HepG2 (cell line): ENCODE data around the gene CALR. TPM values are rescaled to one million over a fixed set of nuclear protein-coding genes. Genes with fewer than 3 reads are reported as not detected.

ENCODE experiments used
- BRCA1 ChIP-seq: sonication (generic); formaldehyde crosslinking; IDR thresholded peaks from 2 replicates; pipeline ENCODE4 v1.4.0; 2020; ENCODE audit warnings: missing genetic modification reagents
- ELF3 ChIP-seq: IDR thresholded peaks from 2 replicates; pipeline ENCODE4 v1.6.1; 2016; ENCODE audit warnings: missing genetic modification reagents, missing compliant biosample characterization
- FIP1L1 ChIP-seq: fragments of 200-400 bp; formaldehyde crosslinking; IDR thresholded peaks from 2 replicates; pipeline ENCODE4 v1.6.1; 2018; ENCODE audit warnings: low read depth, mild to moderate bottlenecking, low read length, moderate library complexity, borderline replicate concordance; ENCODE audit not compliant: insufficient read depth
- FOSL2 ChIP-seq: sonication (generic); formaldehyde crosslinking; IDR thresholded peaks from 2 replicates; pipeline ENCODE4 v1.4.0; 2020; ENCODE audit warnings: missing genetic modification reagents
- HNRNPL ChIP-seq: fragments of 200-400 bp; formaldehyde crosslinking; IDR thresholded peaks from 2 replicates; pipeline ENCODE4 v1.6.1; 2017; ENCODE audit warnings: mild to moderate bottlenecking, low read depth, low read length
- HOXA3 ChIP-seq: sonication (generic); formaldehyde crosslinking; IDR thresholded peaks from 2 replicates; pipeline ENCODE4 v1.5.0; 2020; ENCODE audit warnings: missing genetic modification reagents
- KLF15 ChIP-seq: sonication (generic); formaldehyde crosslinking; IDR thresholded peaks from 2 replicates; pipeline ENCODE4 v1.8.1; 2023; ENCODE audit warnings: borderline replicate concordance, mild to moderate bottlenecking, inconsistent platforms, missing genetic modification reagents, mixed read lengths
- NFE2L1 ChIP-seq: sonication (generic); formaldehyde crosslinking; IDR thresholded peaks from 2 replicates; pipeline ENCODE4 v1.4.0; 2020; ENCODE audit warnings: missing genetic modification reagents, mild to moderate bottlenecking, borderline replicate concordance
- POLR2AphosphoS5 ChIP-seq: IDR thresholded peaks from 2 replicates; pipeline ENCODE4 v1.6.1; 2012; ENCODE audit warnings: low read depth, low read length
- RFX1 ChIP-seq: fragments of 450-650 bp; IDR thresholded peaks from 2 replicates; pipeline ENCODE4 v1.6.1; 2017
- SIN3B ChIP-seq: fragments of 150-350 bp; IDR thresholded peaks from 2 replicates; pipeline ENCODE4 v1.6.1; 2014; ENCODE audit warnings: low read length
- SKI ChIP-seq: fragments of 450-650 bp; IDR thresholded peaks from one replicate; pipeline ENCODE4 v1.6.1; 2018; ENCODE audit warnings: mild to moderate bottlenecking; ENCODE audit not compliant: partially characterized antibody
- SOX6 ChIP-seq, 2 experiments: fragments of 450-650 bp in 1 of 2; sonication (generic) in 1 of 2; formaldehyde crosslinking in 1 of 2; IDR thresholded peaks; 2 replicates each; pipeline versions ENCODE4 v1.4.0 to v1.6.1; 2017 to 2020; ENCODE audit warnings: antibody characterized with exemption in 1 of 2, mild to moderate bottlenecking in 1 of 2, missing genetic modification reagents in 1 of 2
- ZMAT3 ChIP-seq: sonication (generic); formaldehyde crosslinking; conservative IDR thresholded peaks from 2 replicates; pipeline ENCODE4 v1.7.0; 2021; ENCODE audit warnings: missing genetic modification reagents
- ZNF530 ChIP-seq: sonication (generic); formaldehyde crosslinking; IDR thresholded peaks from 2 replicates; pipeline ENCODE4 v1.5.0; 2020; ENCODE audit warnings: low read depth, mild to moderate bottlenecking, missing genetic modification reagents
- ZNF772 ChIP-seq: sonication (generic); formaldehyde crosslinking; IDR thresholded peaks from 2 replicates; pipeline ENCODE4 v1.5.0; 2020; ENCODE audit warnings: mild to moderate bottlenecking, missing genetic modification reagents
- ZSCAN22 ChIP-seq: sonication (generic); formaldehyde crosslinking; IDR thresholded peaks from 2 replicates; pipeline ENCODE4 v1.4.0; 2020; ENCODE audit warnings: mild to moderate bottlenecking, missing genetic modification reagents
- polyA plus RNA-seq, 8 experiments: library from polyadenylated mRNA; depleted of rRNA in 3 of 8; stranded (reverse) in 7 of 8; unstranded in 1 of 8; fragments of >200 nt; fragmentation: Illumina TruSeq in 4 of 8; extraction: Trizol in 4 of 8; gene quantifications; 2 replicates each; pipeline versions ENCODE4 v1.2.1 to v1.2.3, GENCODE V29; 2011 to 2016; ENCODE audit warnings: low read depth in 4 of 8, missing spikeins in 1 of 8, mixed read lengths in 1 of 8; ENCODE audit not compliant: insufficient read depth in 1 of 8
- total RNA-seq, 5 experiments: library from RNA; depleted of rRNA; stranded (reverse); fragments of >200 nt; fragmentation: Illumina TruSeq; extraction: Trizol; gene quantifications; 2 replicates each; pipeline ENCODE4 v1.2.3, GENCODE V29; 2016; ENCODE audit warnings: low read depth in 1 of 5
- TF ChIP-seq, protein P1 (sequence below): sonication (generic); formaldehyde crosslinking; IDR thresholded peaks from 2 replicates; pipeline ENCODE4 v1.4.0; 2020; ENCODE audit warnings: missing genetic modification reagents
- TF ChIP-seq, protein P2 (sequence below): sonication (generic); formaldehyde crosslinking; IDR thresholded peaks from 2 replicates; pipeline ENCODE4 v1.4.0; 2020; ENCODE audit warnings: mild to moderate bottlenecking, missing genetic modification reagents
- TF ChIP-seq, protein P3 (sequence below): sonication (generic); formaldehyde crosslinking; IDR thresholded peaks from 2 replicates; pipeline ENCODE4 v1.9.0; 2021; ENCODE audit warnings: missing genetic modification reagents, borderline replicate concordance
- TF ChIP-seq, protein P4 (sequence below): sonication (generic); formaldehyde crosslinking; IDR thresholded peaks from 2 replicates; pipeline ENCODE4 v1.9.0; 2022; ENCODE audit warnings: missing genetic modification reagents, mild to moderate bottlenecking, borderline replicate concordance

CALR gene
- total and polyA plus RNA-seq, 2 of the 13 experiments (the other 11 are each of a cell fraction or from before 2014, with no cell fraction given) = 898 to 934 TPM

DNA sequence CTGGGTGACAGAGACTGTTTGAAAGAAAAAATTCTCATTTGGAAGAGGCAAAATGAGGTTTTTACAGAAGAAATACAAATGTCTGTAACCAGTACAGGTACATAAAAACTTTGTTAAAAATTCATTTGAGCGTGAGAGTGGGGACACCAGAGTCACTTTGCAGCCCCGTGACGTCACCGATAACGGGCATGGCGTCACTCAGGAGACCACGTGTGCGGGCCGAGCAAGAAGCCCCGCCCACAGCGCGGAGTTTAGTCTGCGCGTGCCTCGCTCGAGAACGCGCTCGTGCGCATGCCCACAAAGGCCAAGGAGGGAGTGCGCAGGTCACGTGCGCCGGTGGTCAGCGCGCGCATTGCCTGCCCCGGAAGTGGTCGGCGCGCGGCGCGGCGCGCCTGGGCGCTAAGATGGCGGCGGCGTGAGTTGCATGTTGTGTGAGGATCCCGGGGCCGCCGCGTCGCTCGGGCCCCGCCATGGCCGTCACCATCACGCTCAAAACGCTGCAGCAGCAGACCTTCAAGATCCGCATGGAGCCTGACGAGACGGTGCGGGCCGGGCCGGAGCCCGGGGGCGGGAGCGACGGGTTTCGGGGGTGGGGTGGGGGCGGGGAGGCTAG is 7.2 kb downstream of the CALR start, which contains the start of gene RAD23A (continued):
- TF ChIP-seq, protein P1, sequence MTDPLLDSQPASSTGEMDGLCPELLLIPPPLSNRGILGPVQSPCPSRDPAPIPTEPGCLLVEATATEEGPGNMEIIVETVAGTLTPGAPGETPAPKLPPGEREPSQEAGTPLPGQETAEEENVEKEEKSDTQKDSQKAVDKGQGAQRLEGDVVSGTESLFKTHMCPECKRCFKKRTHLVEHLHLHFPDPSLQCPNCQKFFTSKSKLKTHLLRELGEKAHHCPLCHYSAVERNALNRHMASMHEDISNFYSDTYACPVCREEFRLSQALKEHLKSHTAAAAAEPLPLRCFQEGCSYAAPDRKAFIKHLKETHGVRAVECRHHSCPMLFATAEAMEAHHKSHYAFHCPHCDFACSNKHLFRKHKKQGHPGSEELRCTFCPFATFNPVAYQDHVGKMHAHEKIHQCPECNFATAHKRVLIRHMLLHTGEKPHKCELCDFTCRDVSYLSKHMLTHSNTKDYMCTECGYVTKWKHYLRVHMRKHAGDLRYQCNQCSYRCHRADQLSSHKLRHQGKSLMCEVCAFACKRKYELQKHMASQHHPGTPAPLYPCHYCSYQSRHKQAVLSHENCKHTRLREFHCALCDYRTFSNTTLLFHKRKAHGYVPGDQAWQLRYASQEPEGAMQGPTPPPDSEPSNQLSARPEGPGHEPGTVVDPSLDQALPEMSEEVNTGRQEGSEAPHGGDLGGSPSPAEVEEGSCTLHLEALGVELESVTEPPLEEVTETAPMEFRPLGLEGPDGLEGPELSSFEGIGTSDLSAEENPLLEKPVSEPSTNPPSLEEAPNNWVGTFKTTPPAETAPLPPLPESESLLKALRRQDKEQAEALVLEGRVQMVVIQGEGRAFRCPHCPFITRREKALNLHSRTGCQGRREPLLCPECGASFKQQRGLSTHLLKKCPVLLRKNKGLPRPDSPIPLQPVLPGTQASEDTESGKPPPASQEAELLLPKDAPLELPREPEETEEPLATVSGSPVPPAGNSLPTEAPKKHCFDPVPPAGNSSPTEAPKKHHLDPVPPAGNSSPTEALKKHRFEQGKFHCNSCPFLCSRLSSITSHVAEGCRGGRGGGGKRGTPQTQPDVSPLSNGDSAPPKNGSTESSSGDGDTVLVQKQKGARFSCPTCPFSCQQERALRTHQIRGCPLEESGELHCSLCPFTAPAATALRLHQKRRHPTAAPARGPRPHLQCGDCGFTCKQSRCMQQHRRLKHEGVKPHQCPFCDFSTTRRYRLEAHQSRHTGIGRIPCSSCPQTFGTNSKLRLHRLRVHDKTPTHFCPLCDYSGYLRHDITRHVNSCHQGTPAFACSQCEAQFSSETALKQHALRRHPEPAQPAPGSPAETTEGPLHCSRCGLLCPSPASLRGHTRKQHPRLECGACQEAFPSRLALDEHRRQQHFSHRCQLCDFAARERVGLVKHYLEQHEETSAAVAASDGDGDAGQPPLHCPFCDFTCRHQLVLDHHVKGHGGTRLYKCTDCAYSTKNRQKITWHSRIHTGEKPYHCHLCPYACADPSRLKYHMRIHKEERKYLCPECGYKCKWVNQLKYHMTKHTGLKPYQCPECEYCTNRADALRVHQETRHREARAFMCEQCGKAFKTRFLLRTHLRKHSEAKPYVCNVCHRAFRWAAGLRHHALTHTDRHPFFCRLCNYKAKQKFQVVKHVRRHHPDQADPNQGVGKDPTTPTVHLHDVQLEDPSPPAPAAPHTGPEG (CRISPR knock-in tag) = peak; percentile 75; the same call in 1 of the 2 replicates
- TF ChIP-seq SKI = peak; percentile 42
- peak; percentile 64 for TF ChIP-seq POLR2AphosphoS5
- TF ChIP-seq SOX6 (IDR thresholded peaks at IDR 0.05) = no peak
- TF ChIP-seq SOX6 (CRISPR knock-in tag; IDR thresholded peaks at IDR 0.05) = peak; percentile 44; the same call in 1 of the 2 replicates
- no peak for TF ChIP-seq RFX1
- TF ChIP-seq, protein P2, sequence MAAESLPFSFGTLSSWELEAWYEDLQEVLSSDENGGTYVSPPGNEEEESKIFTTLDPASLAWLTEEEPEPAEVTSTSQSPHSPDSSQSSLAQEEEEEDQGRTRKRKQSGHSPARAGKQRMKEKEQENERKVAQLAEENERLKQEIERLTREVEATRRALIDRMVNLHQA (CRISPR knock-in tag) = no peak
- TF ChIP-seq HNRNPL = 0 out of 2 replicates have a peak, but pooled peaks have one; percentile 8
- TF ChIP-seq ZMAT3 (CRISPR knock-in tag) = peak; percentile 64; the same call in 1 of the 2 replicates
- TF ChIP-seq ZNF772 (CRISPR knock-in tag) = peak; percentile 96
- TF ChIP-seq KLF15 (CRISPR knock-in tag) = no peak
- TF ChIP-seq ZNF530 (CRISPR knock-in tag) = no peak
- 0 out of 2 replicates have a peak, but pooled peaks have one; percentile 23 for TF ChIP-seq SIN3B
- TF ChIP-seq, protein P3, sequence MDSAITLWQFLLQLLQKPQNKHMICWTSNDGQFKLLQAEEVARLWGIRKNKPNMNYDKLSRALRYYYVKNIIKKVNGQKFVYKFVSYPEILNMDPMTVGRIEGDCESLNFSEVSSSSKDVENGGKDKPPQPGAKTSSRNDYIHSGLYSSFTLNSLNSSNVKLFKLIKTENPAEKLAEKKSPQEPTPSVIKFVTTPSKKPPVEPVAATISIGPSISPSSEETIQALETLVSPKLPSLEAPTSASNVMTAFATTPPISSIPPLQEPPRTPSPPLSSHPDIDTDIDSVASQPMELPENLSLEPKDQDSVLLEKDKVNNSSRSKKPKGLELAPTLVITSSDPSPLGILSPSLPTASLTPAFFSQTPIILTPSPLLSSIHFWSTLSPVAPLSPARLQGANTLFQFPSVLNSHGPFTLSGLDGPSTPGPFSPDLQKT = peak; percentile 81; the same call in 1 of the 2 replicates
- TF ChIP-seq ELF3 = peak; percentile 79
- TF ChIP-seq, protein P4, sequence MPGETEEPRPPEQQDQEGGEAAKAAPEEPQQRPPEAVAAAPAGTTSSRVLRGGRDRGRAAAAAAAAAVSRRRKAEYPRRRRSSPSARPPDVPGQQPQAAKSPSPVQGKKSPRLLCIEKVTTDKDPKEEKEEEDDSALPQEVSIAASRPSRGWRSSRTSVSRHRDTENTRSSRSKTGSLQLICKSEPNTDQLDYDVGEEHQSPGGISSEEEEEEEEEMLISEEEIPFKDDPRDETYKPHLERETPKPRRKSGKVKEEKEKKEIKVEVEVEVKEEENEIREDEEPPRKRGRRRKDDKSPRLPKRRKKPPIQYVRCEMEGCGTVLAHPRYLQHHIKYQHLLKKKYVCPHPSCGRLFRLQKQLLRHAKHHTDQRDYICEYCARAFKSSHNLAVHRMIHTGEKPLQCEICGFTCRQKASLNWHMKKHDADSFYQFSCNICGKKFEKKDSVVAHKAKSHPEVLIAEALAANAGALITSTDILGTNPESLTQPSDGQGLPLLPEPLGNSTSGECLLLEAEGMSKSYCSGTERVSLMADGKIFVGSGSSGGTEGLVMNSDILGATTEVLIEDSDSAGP = peak; percentile 82
- peak; percentile 59; the same call in 1 of the 2 replicates for TF ChIP-seq FOSL2 (CRISPR knock-in tag)
- peak; percentile 61; the same call in 1 of the 2 replicates for TF ChIP-seq ZSCAN22 (CRISPR knock-in tag)
- TF ChIP-seq FIP1L1 = peak; percentile 85; the same call in 1 of the 2 replicates
- peak; percentile 84; the same call in 1 of the 2 replicates for TF ChIP-seq BRCA1
- peak; percentile 100 for TF ChIP-seq HOXA3 (CRISPR knock-in tag)
- TF ChIP-seq NFE2L1 (CRISPR knock-in tag) = peak; percentile 75; the same call in 1 of the 2 replicates
